Activated T-cell treated with anti-CD3 and anti-CD28 coated beads for 1 hour (primary cell): Measurements from ENCODE around the gene SFRP5.
A peak's percentile ranks its signal among the peaks of the same experiment; 100 is the strongest.

Experiments used
- DNase-seq: peaks from one replicate; pipeline ENCODE4 v3.0.0-alpha.2; 2020; ENCODE audit warnings: low read depth

Gene SFRP5

GRCh38 chr10:97771913-97772823 lies at the start of gene SFRP5:
Gene SFRP5 (minus strand): TSS chr10:97771999. CDS start chr10:97771833, 166 bp downstream.
- no peak for DNase-seq

GRCh38 chr10:97820096-97820704 lies 48.4 kb upstream of the SFRP5 start:
- no peak for DNase-seq

- DNase-seq = no peak
Observed at GRCh38 chr10:97818572-97818971, 46.8 kb upstream of the SFRP5 start.

- DNase-seq = no peak
Observed at GRCh38 chr10:97816609-97817008, 44.8 kb upstream of the SFRP5 start.

GRCh38 chr10:97814996-97815395 lies 43.2 kb upstream of the SFRP5 start:
- DNase-seq = no peak

GRCh38 chr10:97813311-97813710 lies 41.5 kb upstream of the SFRP5 start:
- DNase-seq = no peak

- no peak for DNase-seq
Observed at GRCh38 chr10:97812696-97813095, 40.9 kb upstream of the SFRP5 start.

- no peak for DNase-seq
Observed at GRCh38 chr10:97811958-97812357, 40.2 kb upstream of the SFRP5 start.

- no peak for DNase-seq
Observed at GRCh38 chr10:97810446-97810845, 38.6 kb upstream of the SFRP5 start.

GRCh38 chr10:97805949-97806348 lies 34.1 kb upstream of the SFRP5 start:
- no peak for DNase-seq

GRCh38 chr10:97805096-97805884 lies 33.5 kb upstream of the SFRP5 start:
- no peak for DNase-seq

GRCh38 chr10:97801422-97801821 lies 29.6 kb upstream of the SFRP5 start:
- DNase-seq = no peak

- DNase-seq = no peak
Observed at GRCh38 chr10:97800474-97800873, 28.7 kb upstream of the SFRP5 start.

GRCh38 chr10:97798958-97799610 lies 27.3 kb upstream of the SFRP5 start:
- DNase-seq = no peak

GRCh38 chr10:97796651-97797050 lies 24.9 kb upstream of the SFRP5 start:
- DNase-seq = no peak

GRCh38 chr10:97795886-97796285 lies 24.1 kb upstream of the SFRP5 start:
- DNase-seq = no peak

- peak; percentile 66 for DNase-seq
Observed at GRCh38 chr10:97791824-97792721, 20.3 kb upstream of the SFRP5 start.

GRCh38 chr10:97789770-97790397 lies 18.1 kb upstream of the SFRP5 start:
- no peak for DNase-seq

- DNase-seq = no peak
Observed at GRCh38 chr10:97788552-97789442, 17.0 kb upstream of the SFRP5 start.

GRCh38 chr10:97785731-97786130 lies 13.9 kb upstream of the SFRP5 start:
- no peak for DNase-seq
